GM21737 (cell line): ENCODE results near the gene CRYBG3.
"Not testable (repeated sequence)": the region's sequence is repeated elsewhere in the genome, so short reads cannot be mapped to it uniquely, and the experiment has no call there.

Experiments used
- ATAC-seq: cut with Tn5 transposase; IDR thresholded peaks from one replicate; pipeline ENCODE4 v1.9.1; 2021; ENCODE audit warnings: mild to moderate bottlenecking, moderate library complexity; ENCODE audit not compliant: unreplicated experiment

The CRYBG3 gene

GRCh38 chr3:97895216-97895615, 73.4 kb downstream of the CRYBG3 start:
- ATAC-seq = peak; percentile 71

- ATAC-seq = no peak
These were observed 74.3 kb downstream of the CRYBG3 start for GRCh38 chr3:97896129-97896528.

GRCh38 chr3:97896547-97896946, 74.7 kb downstream of the CRYBG3 start:
- no peak for ATAC-seq

GRCh38 chr3:97899331-97899730, 77.5 kb downstream of the CRYBG3 start:
- no peak for ATAC-seq

DNA sequence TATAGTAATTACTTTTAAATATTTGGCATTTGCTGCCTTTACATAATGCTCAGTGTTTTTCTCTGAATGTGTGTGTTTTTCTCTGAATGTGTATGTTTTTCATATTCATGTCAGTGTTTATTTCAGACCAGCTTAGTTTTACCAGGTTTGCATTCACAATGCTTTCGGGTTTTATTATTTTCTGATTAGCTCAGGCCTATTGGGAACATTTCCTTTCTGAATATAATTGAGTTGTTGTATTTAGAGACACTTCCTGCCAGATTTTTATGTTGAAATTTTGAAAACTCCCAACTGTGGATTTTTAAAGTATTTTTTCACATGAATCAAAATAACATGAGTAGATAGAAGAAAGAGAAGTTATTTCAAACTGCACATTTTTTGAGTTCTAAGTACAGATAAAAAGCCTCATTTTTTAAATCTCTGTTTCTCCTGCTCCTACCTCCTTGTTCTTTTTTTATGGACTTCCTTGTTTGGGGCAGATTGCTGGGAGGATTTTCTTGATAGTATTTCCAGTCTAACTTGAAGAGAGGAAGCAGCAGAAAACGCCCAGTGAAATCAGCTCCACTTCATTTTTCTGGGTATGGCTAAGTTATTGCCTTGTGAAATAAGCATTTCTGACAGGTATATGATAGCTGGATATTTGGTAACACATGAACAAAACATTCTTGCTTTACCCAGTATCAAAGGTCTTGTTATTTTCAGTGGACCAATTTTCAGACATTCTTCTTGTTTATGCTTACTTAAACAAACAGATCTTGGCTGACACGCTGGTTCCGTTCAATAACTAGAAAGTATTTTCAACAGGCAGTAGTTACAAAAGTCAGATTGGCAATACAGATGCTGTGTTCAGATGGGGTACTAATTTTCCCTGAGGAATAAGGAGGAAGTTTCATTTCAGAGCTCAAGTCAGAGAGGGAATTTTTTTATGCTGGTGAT, 79.8 kb downstream of the CRYBG3 start:
- ATAC-seq = no peak

GRCh38 chr3:97909830-97910229, 88.0 kb downstream of the CRYBG3 start:
- ATAC-seq = not testable (repeated sequence)

- ATAC-seq = not testable (repeated sequence)
These were observed 88.5 kb downstream of the CRYBG3 start for GRCh38 chr3:97910236-97910831.

DNA sequence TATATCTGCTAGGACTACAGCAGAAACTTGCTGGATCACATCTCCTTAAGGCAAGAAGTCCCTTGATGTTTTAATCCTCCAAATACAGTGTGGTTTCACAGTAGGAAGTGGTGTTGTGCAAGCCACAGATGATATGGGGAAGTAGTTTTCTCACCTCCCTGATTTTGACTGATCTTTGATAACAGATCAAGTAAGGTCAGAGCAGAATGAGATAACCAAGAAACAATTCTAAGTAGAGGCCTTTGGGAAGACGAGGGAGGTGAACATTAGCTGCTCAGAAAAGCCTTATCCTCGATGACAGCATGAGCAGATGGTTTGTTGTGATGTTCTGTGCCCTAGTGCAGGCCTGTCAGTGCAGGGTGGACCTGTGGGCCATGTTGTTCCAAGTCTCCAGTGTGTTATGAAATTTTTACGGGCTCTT, 89.1 kb downstream of the CRYBG3 start:
- ATAC-seq = no peak

GRCh38 chr3:97911459-97911858, 89.6 kb downstream of the CRYBG3 start:
- no peak for ATAC-seq

DNA sequence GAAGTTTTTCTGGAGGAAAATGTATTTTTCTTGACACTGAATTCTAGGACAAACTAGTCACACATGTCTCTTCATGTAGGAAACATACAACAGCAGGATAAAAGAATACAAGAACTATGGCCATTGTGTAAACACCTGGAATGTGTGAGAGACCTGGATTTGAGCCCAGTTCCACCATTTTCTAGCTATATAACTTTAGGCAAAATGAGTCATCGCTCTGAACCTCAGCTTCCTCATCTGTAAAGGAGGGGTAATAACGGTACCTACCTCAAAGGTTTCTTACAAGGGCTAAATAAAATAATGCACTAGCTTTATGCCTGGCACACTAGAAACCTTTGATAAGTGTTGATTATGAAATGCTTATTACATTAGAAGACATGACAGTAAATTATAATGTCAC, 92.6 kb downstream of the CRYBG3 start:
- ATAC-seq = no peak

DNA sequence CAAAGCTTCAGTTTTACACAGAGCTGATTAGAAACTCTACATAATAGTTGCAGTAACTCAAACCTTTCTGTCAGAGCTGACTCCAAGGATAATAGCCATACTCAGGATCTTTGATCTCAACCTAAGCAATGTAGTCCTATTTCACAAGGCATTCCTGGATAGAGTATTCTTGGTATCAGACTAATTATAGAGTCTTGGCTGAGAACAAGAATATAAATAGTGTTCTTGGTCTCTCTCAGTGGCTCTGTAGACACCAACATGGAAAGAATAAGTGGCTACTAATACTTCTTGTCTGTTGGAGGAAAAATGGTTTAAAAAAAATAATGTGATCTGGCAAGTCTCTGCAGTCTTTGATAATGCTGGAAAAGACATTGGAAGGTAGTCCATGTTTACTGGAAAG, 94.8 kb downstream of the CRYBG3 start:
- no peak for ATAC-seq

DNA sequence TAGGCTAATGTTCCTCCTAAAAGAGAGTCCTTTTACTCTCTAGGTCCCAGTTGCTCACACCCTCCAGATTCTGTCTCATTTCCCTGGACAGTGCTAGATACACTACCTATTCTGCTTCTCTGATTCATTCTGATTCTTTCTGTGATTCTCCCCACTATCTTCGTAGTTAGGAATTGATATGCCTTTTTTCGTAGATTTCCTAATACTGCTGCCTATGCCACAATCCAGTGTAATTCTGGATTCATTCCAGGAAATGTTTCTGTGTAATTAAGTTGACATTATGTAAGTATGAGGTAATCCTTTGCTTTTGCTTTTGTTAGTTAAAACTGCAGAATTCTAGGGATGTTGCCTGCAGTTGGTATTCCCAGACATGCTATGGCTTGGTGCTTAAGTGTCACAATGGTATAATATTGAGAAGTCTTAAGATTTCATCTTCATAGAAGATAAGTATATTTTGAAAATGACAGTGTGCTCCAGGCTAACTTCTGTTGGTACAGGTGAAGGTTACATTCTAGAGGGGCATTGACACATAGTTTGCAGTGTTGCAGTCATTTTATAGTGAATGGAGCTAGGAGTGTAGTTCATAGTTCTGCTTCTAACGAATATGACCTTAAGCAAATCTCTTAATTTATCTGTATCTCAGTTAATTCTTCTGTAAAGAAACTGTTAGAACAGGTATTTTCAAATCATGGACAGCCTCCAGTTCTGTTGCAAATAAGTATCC, 96.2 kb downstream of the CRYBG3 start:
- no peak for ATAC-seq

GRCh38 chr3:97927704-97928103, 105.9 kb downstream of the CRYBG3 start:
- no peak for ATAC-seq

- no peak for ATAC-seq
These were observed 107.2 kb downstream of the CRYBG3 start for GRCh38 chr3:97928986-97929385.

- no peak for ATAC-seq
These were observed 108.2 kb downstream of the CRYBG3 start for GRCh38 chr3:97930018-97930417.

DNA sequence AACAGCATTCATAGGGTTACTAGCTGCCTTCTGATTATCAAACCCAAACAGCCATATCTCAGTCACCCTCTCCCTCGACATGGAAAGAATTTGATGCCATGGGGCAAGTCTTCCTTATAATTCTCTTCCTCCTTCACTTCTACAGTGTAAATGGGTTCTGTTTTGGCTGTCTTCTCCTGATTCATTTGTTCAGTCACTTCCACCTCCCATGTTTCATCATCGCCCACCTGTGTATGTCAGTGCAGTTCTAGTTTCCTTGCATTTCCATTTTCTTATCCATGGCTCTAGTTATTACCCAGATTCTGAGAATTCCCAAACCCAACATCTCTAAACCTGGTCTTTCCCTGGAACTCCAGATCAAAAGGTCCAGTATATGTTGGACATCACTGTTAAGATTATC, 109.4 kb downstream of the CRYBG3 start:
- no peak for ATAC-seq

- no peak for ATAC-seq
These were observed 110.6 kb downstream of the CRYBG3 start for GRCh38 chr3:97932387-97932801.

- ATAC-seq = no peak
These were observed 113.3 kb downstream of the CRYBG3 start for GRCh38 chr3:97934980-97935695.

GRCh38 chr3:97935842-97936241, 114.0 kb downstream of the CRYBG3 start:
- no peak for ATAC-seq

- no peak for ATAC-seq
These were observed 115.4 kb downstream of the CRYBG3 start for GRCh38 chr3:97937205-97937604.

GRCh38 chr3:97938444-97938843, 116.6 kb downstream of the CRYBG3 start:
- no peak for ATAC-seq
